ENCODE results near the gene PTPRM.

GRCh38 chr18:8365528-8365927, 798.4 kb downstream of the PTPRM start:
- TF ChIP-seq, protein P1, sequence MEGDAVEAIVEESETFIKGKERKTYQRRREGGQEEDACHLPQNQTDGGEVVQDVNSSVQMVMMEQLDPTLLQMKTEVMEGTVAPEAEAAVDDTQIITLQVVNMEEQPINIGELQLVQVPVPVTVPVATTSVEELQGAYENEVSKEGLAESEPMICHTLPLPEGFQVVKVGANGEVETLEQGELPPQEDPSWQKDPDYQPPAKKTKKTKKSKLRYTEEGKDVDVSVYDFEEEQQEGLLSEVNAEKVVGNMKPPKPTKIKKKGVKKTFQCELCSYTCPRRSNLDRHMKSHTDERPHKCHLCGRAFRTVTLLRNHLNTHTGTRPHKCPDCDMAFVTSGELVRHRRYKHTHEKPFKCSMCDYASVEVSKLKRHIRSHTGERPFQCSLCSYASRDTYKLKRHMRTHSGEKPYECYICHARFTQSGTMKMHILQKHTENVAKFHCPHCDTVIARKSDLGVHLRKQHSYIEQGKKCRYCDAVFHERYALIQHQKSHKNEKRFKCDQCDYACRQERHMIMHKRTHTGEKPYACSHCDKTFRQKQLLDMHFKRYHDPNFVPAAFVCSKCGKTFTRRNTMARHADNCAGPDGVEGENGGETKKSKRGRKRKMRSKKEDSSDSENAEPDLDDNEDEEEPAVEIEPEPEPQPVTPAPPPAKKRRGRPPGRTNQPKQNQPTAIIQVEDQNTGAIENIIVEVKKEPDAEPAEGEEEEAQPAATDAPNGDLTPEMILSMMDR (IDR thresholded peaks at IDR 0.05), result no peak
- TF ChIP-seq POLR2A (IDR thresholded peaks at IDR 0.05), result no peak
